HepG2 (cell line): ENCODE data around the gene MUC6.

Experiments used
- CBX2 ChIP-seq, 2 experiments: fragments of 200-600 bp in 1 of 2; sonication (generic); formaldehyde crosslinking in 1 of 2; IDR thresholded peaks; 2 replicates each; pipeline versions ENCODE4 v1.7.0 to v1.8.1; 2018 to 2022; ENCODE audit warnings: low read depth in 2 of 2, low read length in 1 of 2, mild to moderate bottlenecking in 1 of 2, missing genetic modification reagents in 1 of 2
- EZH2 ChIP-seq: conservative IDR thresholded peaks from 2 replicates; pipeline ENCODE4 v1.6.1; 2012; ENCODE audit warnings: mild to moderate bottlenecking, low read depth, low read length, moderate library complexity
- PAX8 ChIP-seq: sonication (generic); formaldehyde crosslinking; IDR thresholded peaks from 2 replicates; pipeline ENCODE4 v1.8.0; 2022; ENCODE audit warnings: mild to moderate bottlenecking, missing genetic modification reagents, borderline replicate concordance

DNA sequence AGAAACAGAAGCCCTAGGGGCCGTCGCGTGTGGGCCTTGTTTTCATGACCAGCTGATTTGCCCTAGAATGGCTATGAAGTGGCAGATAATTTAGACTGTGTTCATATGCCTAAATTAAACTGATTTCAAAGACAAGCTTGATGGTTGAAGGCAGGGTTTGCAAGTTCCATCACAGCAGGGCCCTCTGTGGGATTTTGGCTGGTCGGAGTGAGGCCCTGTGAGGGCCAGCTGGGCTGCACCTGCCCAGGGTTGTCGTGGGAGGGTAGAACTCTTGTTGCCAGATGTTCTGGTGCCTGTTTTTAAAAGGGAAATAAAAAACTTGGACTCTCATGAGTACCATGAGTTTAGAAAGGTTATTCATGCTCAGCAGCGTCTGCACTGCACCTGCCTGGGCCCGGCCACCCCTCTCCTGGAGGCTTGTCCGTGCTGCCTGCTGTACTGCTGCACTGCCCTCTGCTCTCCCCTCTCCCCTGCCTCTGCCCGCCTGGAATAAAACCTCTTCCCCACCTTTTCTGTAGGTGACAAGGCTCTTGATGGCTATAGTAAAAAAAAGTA, 66.8 kb downstream of the MUC6 start:
- TF ChIP-seq EZH2 (no peak), CBX2 (IDR thresholded peaks at IDR 0.05; ENCODE audit: low read depth, low read length) (no peak), CBX2 (CRISPR knock-in tag; IDR thresholded peaks at IDR 0.05; ENCODE audit: low read depth) (no peak), PAX8 (CRISPR knock-in tag) (no peak)
